Mesothelial cell of epicardium (in vitro differentiated cells): ENCODE data around the gene PFKFB2. TPM values are rescaled to one million over a fixed set of nuclear protein-coding genes. Genes with fewer than 3 reads are reported as not detected.

Source experiments
- DNase-seq, 2 experiments: peaks; one replicate each; pipeline ENCODE4 v3.0.0; 2021; ENCODE audit warnings: low spot score in 2 of 2; ENCODE audit not compliant: unreplicated experiment in 2 of 2
- H3K27ac Mint-ChIP-seq: 2 replicates; pipeline ENCODE4 v1.8.0; 2021; ENCODE audit warnings: mixed read lengths
- H3K27me3 Mint-ChIP-seq: 2 replicates; pipeline ENCODE4 v1.8.0; 2021; ENCODE audit warnings: low read depth, mixed read lengths
- H3K36me3 Mint-ChIP-seq: 2 replicates; pipeline ENCODE4 v1.8.0; 2021; ENCODE audit warnings: mixed read lengths
- H3K4me1 Mint-ChIP-seq: 2 replicates; pipeline ENCODE4 v1.8.0; 2021; ENCODE audit warnings: mixed read lengths
- H3K4me3 Mint-ChIP-seq: 2 replicates; pipeline ENCODE4 v1.8.0; 2021; ENCODE audit warnings: mild to moderate bottlenecking, moderate library complexity, mixed read lengths
- H3K9me3 Mint-ChIP-seq: 2 replicates; pipeline ENCODE4 v1.8.0; 2021; ENCODE audit warnings: mixed read lengths
- CTCF ChIP-seq: fragments of 200-600 bp; sonication (generic); IDR thresholded peaks from one replicate; pipeline ENCODE4 v1.5.0; 2021; ENCODE audit warnings: antibody characterized with exemption; ENCODE audit not compliant: unreplicated experiment
- total RNA-seq: library from RNA; stranded (reverse); gene quantifications from 3 replicates; pipeline ENCODE4 v1.2.1, GENCODE V29; 2021

PFKFB2 gene
- total RNA-seq, 1 donor from 2014 or later: 12.7 TPM

GRCh38 chr1:207058878-207059867 lies 6.1 kb downstream of the PFKFB2 start:
- no peak overlapping the region for H3K27ac Mint-ChIP-seq
- peaks cover 16% of the 10 kb centered on the region for H3K36me3 Mint-ChIP-seq
- TF ChIP-seq CTCF: no peak
- no peaks in the 10 kb centered on the region for H3K27me3 Mint-ChIP-seq
- no peaks in the 10 kb centered on the region for H3K9me3 Mint-ChIP-seq
- no peaks in the 10 kb centered on the region for H3K4me1 Mint-ChIP-seq
- no peak overlapping the region for H3K4me3 Mint-ChIP-seq
- DNase-seq: no peak

GRCh38 chr1:207059881-207060280 lies 6.8 kb downstream of the PFKFB2 start:
- Mint-ChIP-seq H3K4me1 (no peaks in the 10 kb centered on the region), H3K27ac (no peak overlapping the region), H3K36me3 (peaks cover 17% of the 10 kb centered on the region), H3K27me3 (no peaks in the 10 kb centered on the region), H3K4me3 (no peak overlapping the region), H3K9me3 (no peaks in the 10 kb centered on the region)
- no peak for DNase-seq
- no peak for TF ChIP-seq CTCF

GRCh38 chr1:207060596-207060995 lies 7.5 kb downstream of the PFKFB2 start:
- DNase-seq: no peak
- Mint-ChIP-seq H3K27ac (no peak overlapping the region), H3K27me3 (no peaks in the 10 kb centered on the region)

GRCh38 chr1:207062058-207062457 lies 9.0 kb downstream of the PFKFB2 start:
- TF ChIP-seq CTCF: no peak
- H3K9me3 Mint-ChIP-seq: no peaks in the 10 kb centered on the region
- no peak overlapping the region for H3K27ac Mint-ChIP-seq
- DNase-seq: no peak
- H3K4me1 Mint-ChIP-seq: no peaks in the 10 kb centered on the region
- H3K27me3 Mint-ChIP-seq: no peaks in the 10 kb centered on the region
- no peak overlapping the region for H3K4me3 Mint-ChIP-seq
- peaks cover 25% of the 10 kb centered on the region for H3K36me3 Mint-ChIP-seq

More at GRCh38 chr1:207060596-207060995, 7.5 kb downstream of the PFKFB2 start:
- Mint-ChIP-seq H3K9me3 (no peaks in the 10 kb centered on the region), H3K4me3 (no peak overlapping the region), H3K4me1 (no peaks in the 10 kb centered on the region), H3K36me3 (peaks cover 21% of the 10 kb centered on the region)
- TF ChIP-seq CTCF: no peak

GRCh38 chr1:207063014-207063413 lies 9.9 kb downstream of the PFKFB2 start:
- no peaks in the 10 kb centered on the region for H3K27me3 Mint-ChIP-seq
- no peak for TF ChIP-seq CTCF
- no peak overlapping the region for H3K27ac Mint-ChIP-seq
- peaks cover 28% of the 10 kb centered on the region for H3K36me3 Mint-ChIP-seq
- no peak overlapping the region for H3K4me3 Mint-ChIP-seq
- no peak for DNase-seq
- no peaks in the 10 kb centered on the region for H3K9me3 Mint-ChIP-seq
- no peaks in the 10 kb centered on the region for H3K4me1 Mint-ChIP-seq
